Gastroesophageal sphincter (tissue), 4 donors: Measurements from ENCODE around the gene SIRT2. TPM values are rescaled to one million over a fixed set of nuclear protein-coding genes. Genes with fewer than 3 reads are reported as not detected.
A peak's percentile ranks its signal among the peaks of the same experiment; 100 is the strongest.

Experiments
- ATAC-seq: fragments of 150-250 bp; one replicate; pipeline ENCODE4 v1.9.1; 2016; ENCODE audit warnings: mild to moderate bottlenecking, moderate library complexity
- H3K27ac ChIP-seq, 4 donors: fragments of 200-600 bp; sonication (generic) in 3 of 4; 1 replicate in 3 of 4; 2 replicates in 1 of 4; pipeline ENCODE4 v1.5.1; 2016 to 2019
- H3K27me3 ChIP-seq: fragments of 200-600 bp; sonication (generic); one replicate; pipeline ENCODE4 v1.5.1; 2019
- H3K36me3 ChIP-seq, 2 donors: fragments of 200-600 bp; sonication (generic); one replicate each; pipeline ENCODE4 v1.5.1; 2019; ENCODE audit warnings: control low read depth in 1 of 2
- H3K4me1 ChIP-seq, 3 donors: fragments of 200-600 bp; sonication (generic); 1 replicate in 2 of 3; 2 replicates in 1 of 3; pipeline ENCODE4 v1.5.1; 2016 to 2019; ENCODE audit warnings: control low read depth in 2 of 3
- H3K4me3 ChIP-seq, 2 donors: fragments of 200-600 bp; sonication (generic); one replicate each; pipeline ENCODE4 v1.5.1; 2019; ENCODE audit warnings: mild to moderate bottlenecking in 1 of 2, moderate library complexity in 1 of 2
- H3K9me3 ChIP-seq, 3 donors: fragments of 200-600 bp; sonication (generic); one replicate each; pipeline ENCODE4 v1.5.1; 2017 to 2019; ENCODE audit warnings: control low read depth in 2 of 3
- CTCF ChIP-seq, 4 experiments: fragments of 200-600 bp in 2 of 4; fragments of 450-650 bp in 2 of 4; sonication (generic) in 1 of 4; IDR thresholded peaks; one replicate each; pipeline ENCODE4 v1.5.1; 2017 to 2019; ENCODE audit warnings: antibody characterized with exemption in 4 of 4, mild to moderate bottlenecking in 2 of 4, moderate library complexity in 2 of 4
- EP300 ChIP-seq: sonication (generic); formaldehyde crosslinking; IDR thresholded peaks from one replicate; pipeline ENCODE4 v1.6.1; 2017; ENCODE audit warnings: antibody characterized with exemption, mild to moderate bottlenecking
- POLR2A ChIP-seq, 2 donors: fragments of 450-650 bp; IDR thresholded peaks; one replicate each; pipeline ENCODE4 v1.6.1; 2017; ENCODE audit warnings: antibody characterized with exemption in 2 of 2, mild to moderate bottlenecking in 2 of 2, moderate library complexity in 1 of 2
- POLR2AphosphoS5 ChIP-seq: sonication (generic); formaldehyde crosslinking; IDR thresholded peaks from one replicate; pipeline ENCODE4 v1.6.1; 2017; ENCODE audit warnings: antibody characterized with exemption
- WGBS, 2 donors: methylation state at CpG; one replicate each; pipeline ENCODE4 v1.1.5; 2018; ENCODE audit warnings: low coverage in 1 of 2; 5-methylcytosine and 5-hydroxymethylcytosine counted together
- total RNA-seq, 4 donors: library from RNA; depleted of rRNA; stranded (reverse); fragments of >200 nt; gene quantifications; one replicate each; pipeline ENCODE4 v1.1.0, GENCODE V29; 2016

Gene SIRT2
- total RNA-seq, 4 donors from 2014 or later = 73.9 to 106 (median 80.5) TPM

- ATAC-seq = no peak
- Histone ChIP-seq H3K9me3 (no peaks in the 10 kb centered on the region), H3K27me3 (no peaks in the 10 kb centered on the region), H3K4me3 (no peak overlapping the region), H3K36me3 (peaks cover 0 to 60% of the 10 kb centered on the region in 2 donors), H3K27ac (no peak overlapping the region), H3K4me1 (peaks cover 0 to 16% (median 3%) of the 10 kb centered on the region in 3 donors)
- no peak for TF ChIP-seq POLR2AphosphoS5
- no peak for TF ChIP-seq POLR2A (IDR thresholded peaks at IDR 0.05)
- TF ChIP-seq EP300 = no peak
- TF ChIP-seq CTCF (IDR thresholded peaks at IDR 0.05) = no peak
- 83 to 90% methylated on average over 2 to 5 of the region's 19 CpGs for WGBS, 2 donors
These were observed 19.1 kb downstream of the SIRT2 start for GRCh38 chr19:38880076-38880881.

- H3K4me1 ChIP-seq = peaks cover 0 to 14% (median 3%) of the 10 kb centered on the region in 3 donors
- peaks cover 0 to 54% of the 10 kb centered on the region in 2 donors for H3K36me3 ChIP-seq
- H3K27ac ChIP-seq = no peak overlapping the region
- no peaks in the 10 kb centered on the region for H3K9me3 ChIP-seq
- TF ChIP-seq POLR2A (IDR thresholded peaks at IDR 0.05) (no peak), POLR2AphosphoS5 (no peak), CTCF (IDR thresholded peaks at IDR 0.05) (no peak), EP300 (no peak)
- H3K27me3 ChIP-seq = no peaks in the 10 kb centered on the region
- 83% methylated on average over 2 of the region's 11 CpGs; no CpG with 5 or more reads in 1 of the 2 donors for WGBS, 2 donors
- no peak for ATAC-seq
- no peak overlapping the region for H3K4me3 ChIP-seq
These were observed 20.0 kb downstream of the SIRT2 start for GRCh38 chr19:38879400-38879751.

DNA sequence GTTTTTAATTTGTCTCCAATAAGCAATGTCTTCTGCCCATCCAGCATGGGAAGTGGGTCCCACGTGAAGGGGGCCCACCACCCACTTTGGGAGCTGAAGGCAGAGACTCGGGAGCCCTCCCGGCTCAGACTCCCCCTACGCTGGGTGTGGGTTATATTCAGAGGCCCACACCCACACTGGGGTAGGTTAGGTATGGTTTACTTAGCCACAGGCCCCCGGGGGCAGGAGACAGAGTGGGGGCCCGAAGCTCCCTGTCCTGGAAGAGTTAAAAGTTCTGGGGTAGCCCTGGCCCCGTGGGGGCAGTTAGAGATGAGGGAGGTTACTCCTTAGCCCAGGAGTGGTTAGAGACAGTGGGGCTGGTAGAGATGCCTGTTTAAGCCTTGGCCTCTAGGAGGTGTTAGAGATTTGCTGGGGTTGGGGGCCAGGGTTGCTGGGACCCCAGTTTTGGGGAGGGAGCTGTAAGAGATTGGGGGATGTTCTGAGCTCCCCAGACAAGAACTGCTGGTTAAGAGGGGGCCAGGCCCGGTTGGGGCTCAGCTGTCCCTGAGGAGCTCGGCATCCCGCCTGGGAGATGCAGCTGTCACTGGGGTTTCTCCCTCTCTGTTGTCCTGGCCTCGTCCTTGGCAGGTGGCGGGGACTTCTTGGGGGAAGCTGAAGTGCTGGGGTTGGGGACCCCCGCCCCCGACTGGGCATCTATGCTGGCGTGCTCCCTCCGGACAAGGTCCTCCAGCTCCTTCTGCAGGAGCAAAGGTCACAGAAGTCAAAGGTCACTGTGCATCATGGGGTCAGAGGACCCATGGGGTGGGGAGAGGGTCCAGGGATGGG lies 20.6 kb downstream of the SIRT2 start:
- ATAC-seq = no peak
- TF ChIP-seq EP300 (no peak), POLR2A (IDR thresholded peaks at IDR 0.05) (no peak), POLR2AphosphoS5 (no peak), CTCF (IDR thresholded peaks at IDR 0.05) (no peak)
- peak overlapping the region in 3 of 4 donors; percentile 3 to 43 (median 41) for H3K27ac ChIP-seq
- no peaks in the 10 kb centered on the region for H3K9me3 ChIP-seq
- no peak overlapping the region for H3K4me3 ChIP-seq
- H3K36me3 ChIP-seq = peaks cover 0 to 54% of the 10 kb centered on the region in 2 donors
- 20% methylated on average over 1 of the region's 16 CpGs; no CpG with 5 or more reads in 1 of the 2 donors for WGBS, 2 donors
- no peaks in the 10 kb centered on the region for H3K27me3 ChIP-seq
- H3K4me1 ChIP-seq = peaks cover 0 to 14% (median 3%) of the 10 kb centered on the region in 3 donors

DNA sequence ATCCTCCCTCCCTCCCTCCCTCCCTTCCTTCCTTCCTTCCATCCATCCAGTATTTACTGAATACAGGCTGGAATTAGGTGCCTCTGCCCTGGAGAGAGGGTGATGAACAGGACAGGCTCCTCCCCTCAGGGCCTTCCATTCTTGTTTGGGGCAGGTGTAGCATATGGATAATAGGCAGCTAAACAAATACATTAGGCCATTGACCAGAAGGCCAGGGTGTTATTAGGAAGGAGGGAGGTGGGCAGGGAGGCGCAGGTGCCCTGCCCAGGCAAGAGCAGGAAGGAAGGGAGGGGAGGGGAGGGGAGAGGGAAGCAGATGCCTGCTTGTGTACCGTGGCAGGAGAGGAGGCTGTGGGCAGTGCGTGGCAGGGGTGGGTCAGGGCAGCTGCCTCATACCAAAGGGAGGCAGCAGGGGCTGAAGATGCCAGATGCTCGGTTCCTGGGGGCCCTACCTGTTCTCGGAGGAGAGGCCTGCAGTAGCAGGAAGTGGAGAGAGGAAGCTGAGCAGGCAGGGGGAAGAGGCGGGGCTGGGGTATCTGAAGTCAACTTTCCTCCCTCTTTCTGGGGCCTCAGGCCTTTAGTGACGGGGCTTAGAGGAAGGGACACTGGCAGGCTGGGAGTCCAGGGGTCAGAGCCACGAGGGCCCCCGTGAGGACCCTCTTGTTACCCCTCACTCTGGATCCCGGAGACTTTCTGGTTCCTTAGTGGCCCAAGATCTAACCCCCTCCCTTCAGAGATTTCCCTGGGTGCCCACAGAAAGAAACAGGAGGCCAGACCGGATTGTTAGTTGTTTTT lies 21.4 kb downstream of the SIRT2 start, which contains the start of gene RINL:
TSS of gene RINL (minus strand) at position 495 of the 794 bp plus-strand sequence. CDS start 1,533 bp downstream, outside the sequence.
- TF ChIP-seq POLR2AphosphoS5 = no peak
- no peak for TF ChIP-seq CTCF (IDR thresholded peaks at IDR 0.05)
- TF ChIP-seq EP300 = no peak
- H3K27me3 ChIP-seq = no peaks in the 10 kb centered on the region
- WGBS, 2 donors = 39 to 40% methylated on average over 1 to 10 of the region's 11 CpGs
- ATAC-seq = peak; percentile 11
- peaks cover 0 to 14% (median 3%) of the 10 kb centered on the region in 3 donors for H3K4me1 ChIP-seq
- no peaks in the 10 kb centered on the region for H3K9me3 ChIP-seq
- peak within 1 kb of the TSS in 3 of 4 donors; percentile 3 to 43 (median 41) for H3K27ac ChIP-seq
- peaks cover 0 to 46% of the 10 kb centered on the region in 2 donors for H3K36me3 ChIP-seq
- H3K4me3 ChIP-seq = peak within 1 kb of the TSS in 1 of 2 donors; percentile 3
